CD4-positive, alpha-beta T cell treated with Interleukin-15 for 1 hour (primary cell): Measurements from ENCODE around the gene SEC61B.
"Not testable (repeated sequence)": the region's sequence is repeated elsewhere in the genome, so short reads cannot be mapped to it uniquely, and the experiment has no call there.

Experiments
- DNase-seq: peaks from one replicate; pipeline ENCODE4 v3.0.0-alpha.2; 2020

Gene SEC61B

DNA sequence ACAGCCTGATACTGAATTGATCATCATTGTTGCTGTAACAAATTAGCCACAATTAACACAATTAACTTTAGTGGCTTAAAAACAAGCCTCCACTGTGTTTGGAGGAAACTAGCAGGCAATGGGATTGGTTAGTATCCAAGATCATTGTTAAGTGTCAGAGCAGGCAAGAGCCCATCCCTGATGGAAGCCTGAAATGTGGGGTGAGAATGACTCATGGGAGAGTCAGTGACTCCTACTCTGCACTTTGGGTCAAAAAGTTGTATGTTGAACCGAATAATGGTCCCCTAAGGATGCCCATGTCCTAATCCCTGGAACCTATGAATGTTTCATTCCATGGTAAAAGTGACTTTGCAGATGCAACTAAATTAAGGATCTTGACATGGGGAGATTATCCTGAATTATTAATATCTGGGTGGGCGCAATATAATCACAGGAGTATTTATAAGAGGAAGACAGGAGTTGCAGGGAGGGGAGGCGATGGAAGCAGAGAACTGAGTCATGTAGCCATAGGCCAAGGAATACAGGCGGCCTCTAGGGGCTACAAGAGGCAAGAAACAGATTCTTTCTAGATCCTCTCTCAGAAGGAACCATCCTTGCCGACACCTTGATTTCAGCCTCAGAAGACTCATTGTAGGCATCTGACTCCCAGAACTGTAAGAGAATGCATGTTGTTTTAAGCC lies 29.2 kb upstream of the SEC61B start:
- no peak for DNase-seq

DNA sequence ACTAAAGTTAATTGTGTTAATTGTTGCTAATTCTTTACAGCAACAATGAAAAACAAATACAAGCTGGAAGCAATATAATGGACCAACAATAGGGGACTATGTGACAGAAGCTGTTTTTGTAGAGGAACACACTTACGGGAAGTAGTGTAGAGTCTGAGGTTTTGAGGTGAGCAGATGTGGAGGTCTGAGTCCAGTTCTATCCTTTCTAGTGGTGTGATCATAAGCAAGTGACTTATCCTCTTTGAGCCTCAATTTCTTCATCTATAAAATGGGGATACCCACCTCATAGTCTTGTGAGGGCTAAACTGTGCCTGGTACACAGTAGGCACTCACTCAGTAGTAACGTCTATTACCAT lies 28.6 kb upstream of the SEC61B start:
- no peak for DNase-seq

DNA sequence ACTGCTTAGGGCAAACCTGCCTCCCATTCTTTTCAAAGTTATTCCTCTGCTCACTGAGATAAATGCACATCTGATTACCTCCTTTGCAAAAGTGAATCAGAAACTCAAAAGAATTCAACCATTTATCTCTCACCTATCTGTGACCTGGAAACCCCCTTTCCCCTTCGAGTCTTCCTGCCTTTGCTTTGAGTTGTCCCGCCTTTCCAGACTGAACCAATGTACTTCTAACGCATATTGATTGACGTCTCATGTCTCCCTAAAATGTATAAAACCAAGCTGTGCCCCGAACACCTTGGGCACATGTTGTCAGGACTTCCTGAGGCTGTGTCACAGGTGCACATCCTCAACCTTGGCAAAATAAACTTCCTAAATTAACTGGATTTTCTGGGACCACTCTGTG lies 25.6 kb upstream of the SEC61B start:
- not testable (repeated sequence) for DNase-seq

DNA sequence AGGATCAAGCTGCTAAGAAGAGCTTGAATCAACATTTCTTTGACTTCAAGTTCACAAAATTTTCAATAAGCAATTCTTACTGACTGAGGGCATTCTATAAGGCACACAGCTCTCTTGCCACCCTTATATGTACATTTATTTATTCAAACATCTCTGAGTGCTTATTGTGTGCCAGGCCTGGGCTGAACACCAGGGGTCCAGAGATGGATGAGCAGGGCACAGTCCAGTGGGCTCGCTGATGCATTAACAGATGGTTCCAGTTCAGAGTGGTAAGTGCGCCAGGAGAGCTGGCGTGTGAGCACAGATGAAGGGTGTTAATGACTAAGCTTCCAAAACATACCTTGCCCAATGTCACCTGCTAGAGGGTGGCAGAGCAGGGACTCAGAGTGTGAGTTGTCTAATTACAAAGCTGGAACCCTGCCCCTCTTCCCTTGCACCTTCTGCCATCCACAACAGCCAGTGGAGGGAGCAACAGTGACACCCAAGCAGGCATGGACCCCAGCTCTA lies 24.9 kb upstream of the SEC61B start:
- no peak for DNase-seq

DNA sequence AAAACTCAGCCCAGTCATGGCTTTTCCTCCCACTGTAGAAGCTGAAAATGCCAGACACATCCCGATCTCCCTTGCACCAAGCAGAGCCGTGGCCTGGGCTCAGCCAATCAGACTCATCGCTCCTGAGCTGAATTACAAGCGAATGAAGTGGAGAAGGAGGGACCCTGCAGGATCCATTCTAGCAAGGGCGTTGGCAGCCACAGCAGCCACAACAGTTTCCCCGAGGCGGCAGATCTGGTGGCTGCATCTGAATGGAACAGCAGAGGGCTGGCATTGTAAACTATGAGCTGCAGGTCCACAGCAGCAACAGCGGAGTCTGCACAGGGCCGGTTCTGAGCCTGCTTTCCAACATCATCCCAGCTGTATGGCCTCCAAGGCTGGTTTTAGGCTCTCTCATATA lies 24.1 kb upstream of the SEC61B start:
- no peak for DNase-seq

DNA sequence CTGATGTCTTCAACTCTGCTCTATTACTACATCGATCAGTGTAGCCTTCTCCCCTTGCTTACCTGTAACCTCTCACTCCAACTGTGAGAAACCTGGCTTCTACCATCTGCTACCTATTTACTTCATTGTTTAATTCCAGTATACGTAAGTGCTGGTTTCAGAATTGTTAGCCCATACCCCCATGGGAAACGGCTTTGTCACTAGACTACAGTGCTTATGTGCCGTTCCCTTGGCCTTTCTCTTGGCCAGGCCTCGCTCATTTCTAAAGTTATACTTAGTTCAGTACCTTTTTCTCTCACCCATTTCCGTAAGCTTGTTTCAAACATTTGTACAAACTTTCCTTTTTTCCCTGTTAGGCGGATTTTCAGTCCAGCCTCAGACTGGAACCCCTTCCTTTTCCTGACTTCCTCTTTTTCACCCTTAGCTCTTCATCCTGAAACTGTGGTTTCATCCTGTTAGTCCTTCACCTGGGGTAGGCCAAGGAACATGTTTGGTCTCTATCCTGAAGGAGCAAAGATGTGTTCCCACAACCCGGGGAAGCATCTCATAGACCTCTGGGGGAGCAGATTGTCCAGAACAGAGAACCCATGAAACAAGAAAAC lies 22.0 kb upstream of the SEC61B start:
- no peak for DNase-seq

DNA sequence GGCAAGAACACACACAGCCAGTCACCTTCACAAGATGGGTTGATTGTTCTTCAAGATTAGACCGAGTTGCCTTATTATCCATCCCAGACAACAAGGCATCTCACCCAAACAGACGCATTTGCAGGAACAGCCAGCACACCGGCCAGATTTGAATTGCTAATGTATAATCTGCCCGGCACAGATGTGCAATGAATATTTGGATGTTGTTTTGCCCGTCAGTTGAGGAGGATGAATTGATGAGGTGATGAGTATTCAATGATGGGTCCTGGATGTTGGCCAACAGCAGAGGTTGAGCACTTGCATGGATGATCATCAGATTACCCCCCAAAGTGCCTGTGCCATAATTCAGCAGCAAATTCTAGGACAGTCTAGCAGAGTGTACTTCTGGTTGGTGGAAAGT lies 20.5 kb upstream of the SEC61B start:
- no peak for DNase-seq

DNA sequence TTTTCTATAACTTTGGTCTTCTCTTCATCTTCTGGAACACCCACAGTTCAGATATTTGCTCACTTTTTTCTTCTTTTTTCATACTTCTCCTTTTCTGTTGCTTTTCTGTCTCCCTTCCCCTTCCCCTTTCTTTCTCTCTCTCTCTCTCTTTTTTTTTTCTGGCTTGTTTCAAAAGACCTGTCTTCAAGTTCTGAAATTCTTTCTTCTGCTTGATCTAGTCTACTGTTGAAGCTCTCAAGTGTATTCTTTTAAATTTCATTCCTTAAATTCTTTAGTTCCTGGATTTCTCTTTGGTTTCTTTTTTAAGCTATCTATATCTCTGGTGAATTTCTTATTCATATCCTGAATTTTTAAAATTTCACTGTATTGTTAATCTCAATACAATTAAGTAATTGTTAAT lies 11.5 kb upstream of the SEC61B start:
- DNase-seq, result no peak

DNA sequence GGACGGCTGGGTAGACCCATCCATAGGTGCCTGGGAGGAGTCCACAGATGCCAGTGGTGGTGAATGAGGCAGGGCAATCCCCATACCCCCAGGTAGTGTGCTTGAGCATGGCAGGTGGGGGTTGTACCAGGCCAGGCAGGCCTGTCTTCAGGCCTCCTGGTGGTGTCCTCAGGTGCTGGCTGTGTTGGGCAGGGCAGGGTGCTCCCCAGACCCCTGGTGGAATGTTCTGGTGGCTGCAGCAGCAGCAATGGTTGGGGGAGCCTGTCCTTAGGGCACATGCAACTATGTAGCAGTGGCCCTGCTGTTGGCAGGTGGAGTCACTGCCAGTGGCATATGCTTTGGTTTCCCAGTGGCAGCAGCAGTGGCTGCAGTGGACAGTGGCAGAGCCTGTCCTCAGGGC lies 10.3 kb upstream of the SEC61B start:
- no peak for DNase-seq

DNA sequence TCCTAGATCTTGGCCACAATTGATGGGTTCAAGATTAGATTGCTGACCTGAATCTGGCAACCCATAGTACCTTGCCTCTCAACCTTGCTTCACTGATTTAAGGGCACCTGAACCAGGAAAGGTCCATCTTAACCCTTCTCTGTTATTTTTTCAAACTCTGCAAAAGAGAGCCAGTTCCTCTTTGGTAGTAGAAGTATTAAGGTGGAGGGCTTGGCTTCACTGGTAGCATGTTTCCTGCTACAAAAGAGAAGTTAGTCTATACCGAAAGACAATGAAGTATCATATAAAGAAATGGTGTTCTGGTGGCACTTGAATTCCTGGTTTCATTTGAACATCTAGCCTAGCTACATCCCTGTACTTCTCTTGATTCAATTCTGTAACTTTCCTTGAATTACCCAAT lies 8.9 kb upstream of the SEC61B start:
- DNase-seq, result no peak

DNA sequence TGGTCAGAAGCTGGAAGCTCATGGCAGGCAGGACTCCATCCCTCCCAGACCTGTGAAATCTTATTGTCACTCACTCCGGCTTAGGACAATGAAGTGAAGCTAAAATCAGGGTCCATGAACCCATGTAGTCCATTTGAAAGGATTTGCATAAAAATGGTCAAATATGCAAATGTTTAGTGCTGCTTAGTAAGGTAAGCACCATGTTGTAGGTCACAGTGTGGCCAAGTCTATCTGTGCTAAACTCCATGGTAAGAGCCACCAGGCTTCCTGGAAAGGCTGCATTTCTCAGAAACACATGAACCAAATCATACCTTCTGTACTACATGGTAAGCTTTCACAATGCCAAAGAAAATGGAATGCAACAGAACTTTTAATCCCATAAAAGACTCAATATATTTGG lies 6.0 kb upstream of the SEC61B start:
- no peak for DNase-seq

DNA sequence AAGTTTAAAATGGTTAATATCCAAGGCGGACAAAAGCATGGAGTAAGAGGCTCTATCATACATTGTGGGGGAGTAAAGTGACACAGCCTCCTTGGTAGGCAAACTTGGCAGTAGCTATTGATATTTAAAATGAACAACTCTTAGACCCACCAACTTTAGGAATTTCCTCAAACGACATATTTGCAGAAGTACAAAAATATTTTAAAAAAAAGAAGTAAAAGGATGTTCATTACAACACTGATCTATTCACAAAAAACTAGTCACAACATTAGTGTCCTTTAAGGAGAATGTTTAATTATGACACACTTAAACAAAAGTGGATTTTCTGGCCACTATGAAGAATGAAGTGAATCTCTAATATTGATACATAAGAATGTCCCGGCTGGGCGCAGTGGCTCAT lies 2.1 kb upstream of the SEC61B start:
- DNase-seq, result no peak

DNA sequence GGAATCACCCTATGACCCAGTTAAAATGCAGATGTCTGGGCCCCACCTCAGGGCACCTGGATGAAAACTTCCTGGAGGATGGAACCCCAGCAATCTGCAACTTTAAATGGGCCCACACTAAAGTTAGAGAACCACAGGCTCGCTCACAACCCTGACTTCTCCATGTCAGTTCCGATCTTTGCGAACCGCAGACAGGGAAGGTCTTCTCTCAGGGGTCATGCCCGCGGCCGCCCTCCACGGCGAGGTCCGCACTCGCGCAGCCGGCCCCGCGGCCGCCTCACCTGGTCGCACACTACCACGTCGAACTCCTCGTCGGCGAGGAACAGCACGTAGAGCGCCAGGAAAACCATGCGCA lies 839 bp upstream of the SEC61B start:
- DNase-seq, result no peak

DNA sequence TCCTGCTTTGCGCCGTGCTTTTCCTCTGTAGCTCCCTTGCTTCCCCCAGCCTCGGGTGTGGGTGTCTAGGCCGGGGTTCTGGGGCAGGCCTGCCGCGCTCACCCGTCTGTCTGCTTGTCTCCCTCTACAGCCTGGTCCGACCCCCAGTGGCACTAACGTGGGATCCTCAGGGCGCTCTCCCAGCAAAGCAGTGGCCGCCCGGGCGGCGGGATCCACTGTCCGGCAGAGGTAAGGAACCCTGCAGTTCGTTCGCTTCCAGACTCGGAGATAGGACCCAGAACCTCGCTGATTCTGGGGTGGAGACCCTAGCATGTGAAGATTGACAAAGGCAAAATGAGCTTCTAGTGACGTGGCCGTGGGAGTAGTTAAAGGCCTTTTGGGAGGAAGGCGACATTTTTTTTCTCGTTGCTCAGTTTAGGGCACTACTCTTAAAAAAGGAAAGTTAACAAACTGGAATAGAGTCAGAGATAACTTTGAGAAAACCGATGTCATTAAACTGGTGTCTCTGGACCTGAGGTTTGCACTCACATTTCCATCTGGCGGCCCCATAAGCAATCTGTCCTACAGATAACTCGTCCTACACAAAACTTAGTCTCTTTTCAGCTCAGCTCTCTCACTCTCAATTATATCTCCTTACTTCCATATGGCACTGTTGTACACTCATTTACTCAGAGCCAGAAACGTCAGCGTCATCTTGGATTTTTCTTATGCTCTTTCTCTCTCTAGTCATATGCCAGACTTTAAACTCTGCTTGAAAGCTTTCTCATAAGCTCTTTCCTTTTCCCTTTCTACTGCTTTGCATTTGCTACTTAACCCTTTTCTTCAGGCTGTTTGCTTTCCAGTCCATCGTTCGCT lies 561 bp downstream of the SEC61B start:
- DNase-seq, result no peak

DNA sequence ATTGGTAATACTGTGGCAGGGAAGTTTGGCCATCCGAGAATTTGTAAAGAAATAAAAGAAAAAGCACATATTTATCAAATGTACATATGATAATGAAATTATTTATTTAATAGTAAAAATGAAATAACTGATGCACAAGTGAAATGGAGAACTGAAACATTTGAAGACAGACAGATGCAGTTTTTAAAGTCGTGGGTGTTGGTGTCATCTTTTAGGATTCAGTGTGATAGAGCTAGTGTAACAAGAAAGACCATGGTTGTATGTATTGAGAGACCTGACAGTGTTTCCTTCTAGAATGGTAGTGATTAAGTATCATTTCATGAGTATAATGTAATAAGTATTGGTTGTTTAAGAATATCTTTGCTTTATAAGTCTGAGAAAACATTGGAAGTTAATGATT lies 2.4 kb downstream of the SEC61B start:
- no peak for DNase-seq

DNA sequence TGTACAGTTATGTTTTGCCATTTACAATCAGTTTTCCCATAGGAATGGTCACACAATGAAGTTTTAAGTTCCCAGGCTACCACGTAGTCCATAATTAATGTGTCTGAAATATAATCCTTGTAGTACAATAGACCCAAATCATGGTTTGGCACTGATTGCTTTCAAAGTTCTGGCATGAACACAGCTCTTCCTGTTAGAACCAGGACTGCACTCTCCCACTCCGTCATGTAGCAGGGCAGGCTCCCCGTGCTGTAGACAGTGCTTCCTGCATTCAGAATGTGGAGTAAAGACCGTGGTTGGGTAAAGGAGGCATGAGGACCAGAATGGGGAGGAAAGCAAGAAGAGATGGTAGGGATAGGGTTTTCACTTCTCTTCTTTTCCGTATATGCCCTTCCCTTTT lies 4.0 kb downstream of the SEC61B start:
- no peak for DNase-seq

DNA sequence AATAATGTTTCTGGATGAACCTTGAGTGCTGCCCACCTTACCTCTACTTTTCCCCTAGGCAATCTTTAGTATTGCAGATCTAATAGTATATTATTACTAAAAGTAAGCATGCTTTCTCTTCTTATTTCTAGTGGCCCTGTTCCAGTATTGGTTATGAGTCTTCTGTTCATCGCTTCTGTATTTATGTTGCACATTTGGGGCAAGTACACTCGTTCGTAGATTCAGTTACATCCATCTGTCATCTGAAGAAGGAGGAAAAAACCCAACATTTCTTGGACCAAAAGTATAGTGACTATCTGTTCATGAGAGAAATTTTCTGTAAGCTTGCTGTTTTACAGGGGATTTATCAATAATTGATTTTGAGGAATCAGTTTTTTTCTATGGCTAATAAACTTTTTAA lies 8.1 kb downstream of the SEC61B start:
- no peak for DNase-seq

DNA sequence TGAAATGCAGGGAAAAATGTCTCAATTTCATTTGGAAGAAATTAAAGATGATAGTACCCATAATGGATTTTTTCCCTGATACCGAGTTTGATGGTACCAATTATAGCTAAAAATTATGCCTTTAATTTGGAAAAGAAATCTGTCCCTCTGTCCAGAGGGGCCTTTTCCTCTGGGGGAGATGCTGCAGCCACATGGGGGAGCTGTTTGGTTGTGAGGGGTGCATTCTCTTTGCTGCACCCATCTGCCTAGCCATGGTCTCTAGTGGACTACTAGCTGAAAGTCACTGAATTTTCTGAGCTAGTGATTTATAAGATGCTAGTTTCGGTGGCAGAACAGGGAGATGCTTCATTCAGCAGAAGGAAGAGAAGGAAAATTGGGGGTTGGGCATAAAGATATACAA lies 9.6 kb downstream of the SEC61B start:
- DNase-seq, result peak; percentile 30

DNA sequence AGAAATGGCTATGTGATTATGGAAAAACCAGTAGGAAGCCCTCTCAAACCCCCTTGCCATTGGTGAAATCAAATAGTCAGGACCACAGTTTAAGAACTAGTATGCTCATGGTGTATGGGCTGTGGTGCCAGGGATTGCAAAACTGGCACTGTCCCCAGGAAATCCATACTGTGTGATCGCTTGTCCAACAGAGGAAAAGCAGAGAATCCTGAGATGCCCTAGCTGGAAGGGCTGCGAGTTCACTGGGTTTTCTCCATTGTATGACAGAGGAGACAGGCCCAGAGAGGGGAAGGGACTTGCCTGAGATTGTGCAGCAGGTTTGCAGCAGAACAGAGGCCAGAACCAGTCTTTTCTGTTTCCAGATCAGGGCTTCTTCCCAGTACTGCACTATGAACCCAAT lies 12.5 kb downstream of the SEC61B start:
- DNase-seq, result no peak

DNA sequence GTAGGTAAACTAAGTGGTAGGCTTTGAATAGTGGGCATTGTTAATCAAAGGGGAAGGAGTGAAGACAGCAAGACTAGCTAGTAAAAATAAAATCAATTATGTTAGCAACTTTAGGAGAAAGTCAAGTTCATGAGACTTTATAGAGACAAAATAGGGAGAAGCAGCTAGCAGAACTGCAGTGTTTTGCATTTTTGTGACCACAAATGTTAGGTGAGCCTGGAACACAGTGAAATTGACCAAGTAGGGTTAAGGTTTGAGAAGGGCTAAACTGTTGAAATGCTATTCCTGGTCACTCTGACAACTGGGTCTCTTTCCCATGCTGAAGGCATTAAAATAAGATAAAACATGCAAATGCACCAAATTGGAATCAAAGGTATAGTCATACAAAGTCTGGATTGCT lies 13.0 kb downstream of the SEC61B start:
- no peak for DNase-seq

DNA sequence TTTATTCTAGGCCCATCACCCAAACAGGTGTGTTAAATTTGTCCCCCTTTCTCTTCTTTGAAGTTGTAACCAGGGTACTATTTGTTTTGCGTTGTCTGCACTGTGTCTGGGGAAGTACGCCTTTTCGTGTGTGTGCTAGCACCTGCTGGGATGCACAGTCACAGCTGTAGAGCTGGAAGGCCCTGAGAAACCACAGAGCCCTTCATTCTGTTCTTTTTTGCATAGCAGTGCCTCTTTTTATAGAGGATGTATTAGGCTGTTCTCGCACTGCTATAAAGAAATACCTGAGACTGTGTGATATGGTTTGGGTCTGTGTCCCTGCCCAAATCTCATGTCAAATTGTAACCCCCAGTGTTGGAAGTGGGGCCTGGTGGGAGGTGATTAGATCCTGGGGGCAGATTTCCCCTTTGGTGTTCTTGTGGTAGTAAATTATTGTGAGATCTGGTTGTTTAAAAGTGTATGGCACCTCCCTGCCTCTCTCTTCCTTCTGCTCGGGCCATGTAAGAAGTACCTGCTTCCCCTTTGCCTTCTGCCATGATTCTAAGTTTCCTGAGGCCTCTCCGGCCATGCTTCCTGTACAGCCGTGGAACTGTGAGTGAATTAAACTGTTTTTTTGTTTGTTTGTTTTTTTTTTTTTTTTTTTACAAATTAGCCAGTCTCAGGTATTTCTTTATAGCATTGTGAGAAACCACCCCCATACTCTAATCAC lies 14.0 kb downstream of the SEC61B start:
- peak; percentile 72 for DNase-seq

DNA sequence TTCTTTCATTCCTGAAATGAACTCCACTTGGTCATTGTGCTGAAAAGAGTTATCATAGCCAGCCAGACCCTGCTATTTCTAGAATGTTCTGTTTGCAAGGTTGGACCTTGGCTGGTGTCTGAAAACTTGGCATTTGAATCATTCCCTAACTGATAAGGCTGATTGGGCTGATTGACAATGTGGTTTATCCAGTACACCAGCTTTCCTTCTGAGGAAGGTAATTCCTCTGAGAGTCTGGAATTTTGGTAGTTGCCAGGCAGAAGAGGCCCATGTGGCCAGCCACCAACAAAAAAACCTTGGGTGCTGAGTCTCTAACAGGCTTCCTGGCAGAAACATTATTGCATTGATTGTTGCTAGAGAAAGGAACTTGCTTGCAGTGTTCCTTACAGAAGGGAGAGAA lies 15.3 kb downstream of the SEC61B start:
- DNase-seq, result no peak

DNA sequence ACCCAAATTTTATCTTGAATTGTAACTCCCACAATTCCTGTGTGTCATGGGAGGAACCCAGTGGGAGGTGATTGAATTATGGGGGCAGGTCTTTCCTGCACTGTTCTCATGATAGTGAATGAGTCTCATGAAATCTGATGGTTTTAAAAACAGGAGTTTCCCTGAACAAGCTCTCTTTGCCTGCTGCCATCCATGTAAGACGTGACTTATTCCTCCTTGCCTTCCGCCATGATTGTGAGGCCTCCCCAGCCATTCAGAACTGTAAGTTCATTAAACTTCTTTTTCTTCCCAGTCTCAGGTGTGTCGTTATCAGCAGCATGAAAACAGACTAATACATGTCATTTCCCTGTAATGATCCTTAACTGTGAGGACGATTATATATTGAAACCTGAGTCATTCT lies 15.8 kb downstream of the SEC61B start:
- DNase-seq, result not testable (repeated sequence)

DNA sequence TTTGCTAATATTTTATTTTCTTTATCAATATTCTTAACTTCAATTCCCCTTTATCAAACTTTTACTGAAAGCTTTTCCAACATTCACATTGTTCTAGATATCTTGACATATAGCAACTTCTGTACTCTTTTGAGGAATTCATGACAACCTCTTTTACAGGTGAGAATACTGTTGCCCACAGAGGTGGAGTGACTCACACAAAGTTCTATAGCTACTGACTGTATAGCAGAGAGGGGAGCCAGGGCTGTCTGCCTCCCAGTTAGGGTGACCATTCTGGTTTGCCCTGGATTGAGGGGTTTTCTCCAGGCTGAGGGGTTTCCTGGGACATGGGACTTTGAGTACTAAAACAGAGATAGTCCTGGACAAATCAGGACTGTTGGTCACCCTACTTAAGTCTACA lies 16.2 kb downstream of the SEC61B start:
- DNase-seq, result no peak
